Bronchial epithelial cell (primary cell): ENCODE results near the gene DHDDS. TPM values are rescaled to one million over a fixed set of nuclear protein-coding genes. Genes with fewer than 3 reads are reported as not detected.

Source experiments
- DNase-seq: peaks from one replicate; pipeline ENCODE4 v3.0.0-alpha.2; 2010; ENCODE audit warnings: low read depth
- FAIRE-seq: peaks from 2 replicates; lab custom pipeline; 2011; peaks lifted over from hg19 to GRCh38; lab: Jason Lieb, UNC
- H3K27me3 ChIP-seq: 2 replicates; pipeline ENCODE4 v1.5.1; 2011; ENCODE audit warnings: low read length; ENCODE audit not compliant: control insufficient read depth, insufficient read depth
- H3K36me3 ChIP-seq: 2 replicates; pipeline ENCODE4 v1.5.1; 2011; ENCODE audit warnings: low read length; ENCODE audit not compliant: control insufficient read depth, insufficient read depth
- H3K4me3 ChIP-seq: 2 replicates; pipeline ENCODE4 v1.5.1; 2011; ENCODE audit warnings: mild to moderate bottlenecking, low read depth, low read length, control low read depth
- total RNA-seq: library from RNA; depleted of rRNA; stranded (reverse); fragments of >200 nt; gene quantifications from 2 replicates; pipeline ENCODE4 v1.2.1, GENCODE V29; 2014
- TF ChIP-seq, protein P1 (sequence below): IDR thresholded peaks from 2 replicates; pipeline ENCODE4 v1.5.1; 2011; ENCODE audit warnings: mild to moderate bottlenecking, moderate library complexity, low read length, control low read depth, inconsistent platforms; ENCODE audit not compliant: insufficient read depth, severe bottlenecking

DHDDS gene
- total RNA-seq, 1 donor from 2014 or later: 55.3 TPM

DNA sequence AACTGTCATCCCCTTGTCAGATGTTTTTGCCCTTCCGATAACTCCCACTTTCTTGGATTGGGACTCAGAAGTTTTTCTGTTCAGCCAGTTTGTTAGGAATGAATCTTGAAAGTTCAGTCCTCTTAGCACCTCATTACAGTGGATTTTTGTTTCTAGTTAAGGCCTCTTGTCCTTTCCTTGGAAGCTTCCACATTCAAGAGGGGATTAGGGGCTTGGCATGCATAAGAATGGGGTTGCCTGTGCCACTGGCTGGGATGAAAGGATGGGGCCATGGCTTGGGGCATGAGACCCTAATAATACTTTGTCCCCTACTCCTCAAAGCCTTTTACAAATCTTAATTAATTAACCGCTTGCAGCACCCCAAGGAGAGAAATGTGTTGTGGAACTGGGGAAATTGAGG lies 2.4 kb upstream of the DHDDS start:
- no peak overlapping the region for H3K4me3 ChIP-seq
- DNase-seq (no peak), FAIRE-seq (no peak)

GRCh38 chr1:26432793-26433192 lies 672 bp downstream of the DHDDS start:
- no peak for DNase-seq
- FAIRE-seq: no peak
- H3K4me3 ChIP-seq: peak overlapping the region; percentile 77
- TF ChIP-seq, protein P1, sequence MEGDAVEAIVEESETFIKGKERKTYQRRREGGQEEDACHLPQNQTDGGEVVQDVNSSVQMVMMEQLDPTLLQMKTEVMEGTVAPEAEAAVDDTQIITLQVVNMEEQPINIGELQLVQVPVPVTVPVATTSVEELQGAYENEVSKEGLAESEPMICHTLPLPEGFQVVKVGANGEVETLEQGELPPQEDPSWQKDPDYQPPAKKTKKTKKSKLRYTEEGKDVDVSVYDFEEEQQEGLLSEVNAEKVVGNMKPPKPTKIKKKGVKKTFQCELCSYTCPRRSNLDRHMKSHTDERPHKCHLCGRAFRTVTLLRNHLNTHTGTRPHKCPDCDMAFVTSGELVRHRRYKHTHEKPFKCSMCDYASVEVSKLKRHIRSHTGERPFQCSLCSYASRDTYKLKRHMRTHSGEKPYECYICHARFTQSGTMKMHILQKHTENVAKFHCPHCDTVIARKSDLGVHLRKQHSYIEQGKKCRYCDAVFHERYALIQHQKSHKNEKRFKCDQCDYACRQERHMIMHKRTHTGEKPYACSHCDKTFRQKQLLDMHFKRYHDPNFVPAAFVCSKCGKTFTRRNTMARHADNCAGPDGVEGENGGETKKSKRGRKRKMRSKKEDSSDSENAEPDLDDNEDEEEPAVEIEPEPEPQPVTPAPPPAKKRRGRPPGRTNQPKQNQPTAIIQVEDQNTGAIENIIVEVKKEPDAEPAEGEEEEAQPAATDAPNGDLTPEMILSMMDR: no peak
- H3K27me3 ChIP-seq: no peaks in the 10 kb centered on the region
- peaks cover 2% of the 10 kb centered on the region for H3K36me3 ChIP-seq

More for the DNA sequence above, 2.4 kb upstream of the DHDDS start:
- Histone ChIP-seq H3K27me3 (no peaks in the 10 kb centered on the region), H3K36me3 (no peaks in the 10 kb centered on the region)
- TF ChIP-seq, protein P1: no peak

- Histone ChIP-seq H3K36me3 (peaks cover 6% of the 10 kb centered on the region), H3K27me3 (no peaks in the 10 kb centered on the region), H3K4me3 (no peak overlapping the region)
- TF ChIP-seq, protein P1: no peak
- FAIRE-seq: no peak
- peak; percentile 22 for DNase-seq
Measured at GRCh38 chr1:26434161-26434752, 2.1 kb downstream of the DHDDS start.

DNA sequence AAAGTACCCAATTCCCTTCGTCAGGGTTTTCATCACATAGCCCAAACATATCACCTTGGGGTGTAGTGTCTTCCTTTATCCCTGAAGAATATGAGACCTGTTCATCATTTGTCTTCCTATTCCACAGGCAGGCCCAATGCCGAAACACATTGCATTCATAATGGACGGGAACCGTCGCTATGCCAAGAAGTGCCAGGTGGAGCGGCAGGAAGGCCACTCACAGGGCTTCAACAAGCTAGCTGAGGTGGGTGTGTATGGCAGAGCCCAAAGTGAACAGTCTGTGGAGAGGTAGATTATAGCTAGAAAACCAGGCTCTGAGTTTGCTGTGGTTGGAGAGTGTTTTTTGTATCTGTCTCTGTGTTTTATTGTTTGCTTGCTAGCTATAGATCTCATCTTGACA lies 5.9 kb downstream of the DHDDS start:
- FAIRE-seq (peak; percentile 7), DNase-seq (no peak)
- H3K27me3 ChIP-seq: no peaks in the 10 kb centered on the region
- no peak overlapping the region for H3K4me3 ChIP-seq
- TF ChIP-seq, protein P1: no peak
- H3K36me3 ChIP-seq: peaks cover 11% of the 10 kb centered on the region

- H3K27me3 ChIP-seq: no peaks in the 10 kb centered on the region
- FAIRE-seq (no peak), DNase-seq (no peak)
- H3K4me3 ChIP-seq: no peak overlapping the region
- TF ChIP-seq, protein P1: no peak
- H3K36me3 ChIP-seq: peaks cover 16% of the 10 kb centered on the region
Measured at GRCh38 chr1:26440259-26440658, 8.1 kb downstream of the DHDDS start.

DNA sequence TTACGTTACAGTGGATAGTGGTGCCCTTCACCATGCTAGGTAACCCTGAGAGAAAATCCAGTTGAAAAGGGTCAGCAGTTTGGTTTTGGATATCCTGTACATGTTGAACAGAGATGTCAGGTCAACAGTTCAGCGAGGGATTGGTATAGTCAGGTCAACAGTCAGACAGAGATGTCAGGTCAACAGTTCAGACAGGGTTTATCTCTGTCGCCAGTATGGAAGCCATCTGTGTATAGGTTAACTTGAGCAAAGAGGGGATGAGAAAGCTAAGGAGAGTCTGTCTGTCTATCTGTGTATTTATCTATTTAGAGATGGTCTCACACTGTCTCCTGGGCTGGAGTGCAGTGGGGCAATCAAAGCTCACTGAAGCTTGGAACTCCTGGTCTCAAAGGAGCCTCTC lies 17.7 kb downstream of the DHDDS start:
- TF ChIP-seq, protein P1: no peak
- Histone ChIP-seq H3K4me3 (no peak overlapping the region), H3K27me3 (no peaks in the 10 kb centered on the region), H3K36me3 (peaks cover 18% of the 10 kb centered on the region)
- DNase-seq: no peak
- no peak for FAIRE-seq
